ENCODE data around the gene SLC6A7.

- no peak for TF ChIP-seq GATA2 (IDR thresholded peaks at IDR 0.05; ENCODE audit: low read depth, low read length)
- no peak for TF ChIP-seq GATA3 (IDR thresholded peaks at IDR 0.05; ENCODE audit: low read depth, low read length)
Observed at GRCh38 chr5:150239099-150239793, 49.4 kb downstream of the SLC6A7 start.
